Progenitor cell of endocrine pancreas (in vitro differentiated cells): ENCODE measurements around the gene STAT4. TPM values are rescaled to one million over a fixed set of nuclear protein-coding genes. Genes with fewer than 3 reads are reported as not detected.

Source experiments
- DNase-seq: peaks from one replicate; pipeline ENCODE4 v3.0.0; 2021; ENCODE audit warnings: low spot score; ENCODE audit not compliant: unreplicated experiment
- H3K27ac Mint-ChIP-seq: 2 replicates; pipeline ENCODE4 v1.8.0; 2021; ENCODE audit warnings: mild to moderate bottlenecking, moderate library complexity, mixed read lengths
- H3K27me3 Mint-ChIP-seq: 2 replicates; pipeline ENCODE4 v1.8.0; 2021; ENCODE audit warnings: mixed read lengths
- H3K36me3 Mint-ChIP-seq: 2 replicates; pipeline ENCODE4 v1.8.0; 2022; ENCODE audit warnings: mixed read lengths; ENCODE audit not compliant: insufficient read depth
- H3K4me1 Mint-ChIP-seq: 2 replicates; pipeline ENCODE4 v1.8.0; 2021; ENCODE audit warnings: low read depth, mixed read lengths
- H3K4me3 Mint-ChIP-seq: 2 replicates; pipeline ENCODE4 v1.8.0; 2021; ENCODE audit warnings: low read depth, mild to moderate bottlenecking, moderate library complexity, mixed read lengths
- H3K9me3 Mint-ChIP-seq: 2 replicates; pipeline ENCODE4 v1.8.0; 2021; ENCODE audit warnings: low read depth, mixed read lengths
- CTCF ChIP-seq: fragments of 200-600 bp; sonication (generic); IDR thresholded peaks from one replicate; pipeline ENCODE4 v1.5.0; 2021; ENCODE audit warnings: antibody characterized with exemption, mild to moderate bottlenecking; ENCODE audit not compliant: unreplicated experiment
- total RNA-seq: library from RNA; stranded (reverse); gene quantifications from 2 replicates; pipeline ENCODE4 v1.2.1, GENCODE V29; 2021

STAT4 gene
- total RNA-seq, 1 donor from 2014 or later: 18.8 TPM

DNA sequence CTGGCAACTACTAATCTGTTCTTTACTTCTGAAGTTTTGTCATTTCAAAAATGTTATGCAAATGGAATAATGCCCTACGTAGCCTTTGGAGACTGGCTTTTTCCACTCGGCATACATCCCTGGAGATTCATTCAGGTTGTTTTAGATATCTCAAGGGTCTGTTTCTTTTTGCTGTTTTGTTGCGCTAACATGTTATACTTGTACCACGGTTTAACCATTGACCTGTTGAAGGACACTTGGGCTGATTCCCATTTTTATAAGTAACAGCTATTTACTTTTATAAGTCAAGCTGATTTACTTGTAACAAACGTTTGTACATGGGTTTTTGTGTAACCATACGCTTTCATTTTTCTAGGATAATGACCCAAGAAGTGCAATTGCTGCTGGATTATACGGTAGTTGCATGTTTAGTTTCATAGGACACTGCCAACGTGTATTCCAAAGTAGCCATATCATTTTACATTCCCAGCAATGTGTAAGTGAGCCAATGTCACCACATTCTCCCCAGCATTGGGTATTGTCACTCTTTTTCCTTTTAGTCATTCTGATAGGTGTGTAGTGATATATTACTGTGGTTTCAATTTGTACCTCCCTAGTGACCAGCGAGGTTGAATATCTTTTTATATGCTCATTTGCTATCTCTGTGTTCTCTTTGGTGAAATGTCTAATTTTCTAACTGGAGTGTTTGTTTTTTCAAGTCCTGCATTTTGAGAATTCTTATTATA is 36.5 kb upstream of the STAT4 start:
- H3K27ac Mint-ChIP-seq: no peak overlapping the region
- H3K9me3 Mint-ChIP-seq: no peaks in the 10 kb centered on the region
- peaks cover 5% of the 10 kb centered on the region for H3K4me1 Mint-ChIP-seq
- DNase-seq: no peak
- no peak overlapping the region for H3K4me3 Mint-ChIP-seq
- H3K27me3 Mint-ChIP-seq: no peaks in the 10 kb centered on the region
- H3K36me3 Mint-ChIP-seq: no peaks in the 10 kb centered on the region
- no peak for TF ChIP-seq CTCF

DNA sequence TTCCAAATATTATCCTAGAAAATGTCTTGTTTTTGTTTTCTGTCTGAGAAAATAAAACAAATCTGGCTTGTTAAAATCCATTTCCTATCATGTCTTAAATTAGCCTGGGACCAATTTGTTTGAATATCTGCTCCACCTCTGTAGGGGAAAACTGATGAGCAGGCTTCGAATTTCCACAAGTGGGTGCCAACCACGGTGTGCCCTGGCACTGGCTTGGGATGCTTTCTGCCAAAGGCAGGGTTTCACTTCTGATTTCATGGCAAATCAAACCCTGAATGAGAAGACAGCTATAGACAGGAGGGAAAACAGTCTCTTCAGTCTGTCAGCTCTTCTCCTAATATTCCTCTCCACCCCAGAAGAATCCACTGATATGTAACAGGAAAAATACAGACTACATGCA is 33.7 kb upstream of the STAT4 start:
- no peaks in the 10 kb centered on the region for H3K36me3 Mint-ChIP-seq
- H3K27me3 Mint-ChIP-seq: no peaks in the 10 kb centered on the region
- no peak for TF ChIP-seq CTCF
- H3K4me1 Mint-ChIP-seq: peaks cover 5% of the 10 kb centered on the region
- no peak for DNase-seq
- no peak overlapping the region for H3K4me3 Mint-ChIP-seq
- no peak overlapping the region for H3K27ac Mint-ChIP-seq
- no peaks in the 10 kb centered on the region for H3K9me3 Mint-ChIP-seq

- no peak for DNase-seq
- H3K36me3 Mint-ChIP-seq: no peaks in the 10 kb centered on the region
- peaks cover 2% of the 10 kb centered on the region for H3K9me3 Mint-ChIP-seq
- no peak overlapping the region for H3K27ac Mint-ChIP-seq
- no peak overlapping the region for H3K4me3 Mint-ChIP-seq
- no peak for TF ChIP-seq CTCF
- H3K4me1 Mint-ChIP-seq: peaks cover 8% of the 10 kb centered on the region
- no peaks in the 10 kb centered on the region for H3K27me3 Mint-ChIP-seq
Observed at GRCh38 chr2:191183516-191183915, 32.7 kb upstream of the STAT4 start.

GRCh38 chr2:191183081-191183480 is 32.3 kb upstream of the STAT4 start:
- Mint-ChIP-seq H3K36me3 (no peaks in the 10 kb centered on the region), H3K27me3 (no peaks in the 10 kb centered on the region), H3K9me3 (peaks cover 2% of the 10 kb centered on the region), H3K4me1 (peaks cover 13% of the 10 kb centered on the region), H3K27ac (no peak overlapping the region), H3K4me3 (no peak overlapping the region)
- TF ChIP-seq CTCF: no peak
- DNase-seq: no peak

DNA sequence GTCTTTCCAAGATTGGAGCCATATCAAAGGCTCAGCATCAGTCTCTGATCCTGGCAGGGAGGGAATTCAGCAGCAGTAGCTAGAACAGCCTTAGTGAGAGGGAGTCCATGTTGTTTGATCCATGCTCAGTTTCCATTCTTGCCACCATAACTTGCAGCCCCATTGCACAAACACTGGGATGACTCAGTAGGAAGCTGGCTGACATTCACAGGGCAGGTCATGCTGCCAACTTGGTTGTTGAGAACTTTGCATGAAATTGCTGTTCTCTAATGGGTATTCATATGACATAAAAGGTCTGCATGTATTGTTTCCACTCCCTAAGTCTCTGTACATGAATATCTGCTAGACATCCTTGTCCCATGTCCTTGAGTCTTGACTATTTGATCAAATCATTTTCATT is 29.9 kb upstream of the STAT4 start:
- Mint-ChIP-seq H3K4me3 (no peak overlapping the region), H3K36me3 (no peaks in the 10 kb centered on the region), H3K9me3 (peaks cover 2% of the 10 kb centered on the region), H3K27me3 (no peaks in the 10 kb centered on the region), H3K4me1 (peaks cover 18% of the 10 kb centered on the region), H3K27ac (no peak overlapping the region)
- no peak for DNase-seq
- no peak for TF ChIP-seq CTCF
